Thymus (tissue), 2 donors: ENCODE results near the gene HPF1. TPM values are rescaled to one million over a fixed set of nuclear protein-coding genes. Genes with fewer than 3 reads are reported as not detected.

Experiments
- polyA plus RNA-seq: library from polyadenylated mRNA; stranded (reverse); fragments of 200-250 nt; gene quantifications from one replicate; pipeline ENCODE4 v1.2.3, GENCODE V29; 2013
- total RNA-seq: library from RNA; stranded (reverse); fragments of 120-200 nt; gene quantifications from one replicate; pipeline ENCODE4 v1.2.4, GENCODE V29; 2013
- donor health status: healthy.

Gene HPF1
- total and polyA plus RNA-seq, 2 donors: 29.1 to 37.7 TPM

Other genes starting within 250 kb of the HPF1 start
- 10.2 TPM for gene NEK1, start 145.4 kb downstream of the HPF1 start, total RNA-seq
- 9.9 TPM for gene NEK1, start 145.4 kb downstream of the HPF1 start, polyA plus RNA-seq
- 18.6 TPM for gene CLCN3, start 137.4 kb downstream of the HPF1 start, total RNA-seq
- 11.6 TPM for gene CLCN3, start 137.4 kb downstream of the HPF1 start, polyA plus RNA-seq